Natural killer cell treated with Interleukin-12 subunit alpha and Interleukin-12 subunit beta and Interleukin-15 and Interleukin-18, amount 100 ng/mL, for 72 hours (primary cell): ENCODE data around the gene TMEM269. TPM values are rescaled to one million over a fixed set of nuclear protein-coding genes. Genes with fewer than 3 reads are reported as not detected.

Source experiments
- ATAC-seq, 2 donors: fragments of 150-1000 bp; cut with Tn5 transposase in 1 of 2; sonication (Bioruptor Pico), chemical (Tn5 transposase) in 1 of 2; 2 replicates each; pipeline ENCODE4 v1.10.0; 2021
- DNase-seq: peaks from one replicate; pipeline ENCODE4 v3.0.0; 2022; ENCODE audit warnings: low spot score
- H3K27ac Mint-ChIP-seq, 2 donors: 1 replicate in 1 of 2; 2 replicates in 1 of 2; pipeline ENCODE4 v1.8.0; 2022; ENCODE audit warnings: mixed read lengths in 2 of 2, mild to moderate bottlenecking in 1 of 2, moderate library complexity in 1 of 2
- H3K27me3 Mint-ChIP-seq, 2 donors: 1 replicate in 1 of 2; 2 replicates in 1 of 2; pipeline ENCODE4 v1.8.0; 2022; ENCODE audit warnings: mixed read lengths in 2 of 2
- H3K36me3 Mint-ChIP-seq: one replicate; pipeline ENCODE4 v1.8.0; 2022; ENCODE audit warnings: mixed read lengths
- H3K4me1 Mint-ChIP-seq, 2 donors: 1 replicate in 1 of 2; 2 replicates in 1 of 2; pipeline ENCODE4 v1.8.0; 2022; ENCODE audit warnings: low read depth in 2 of 2, mixed read lengths in 2 of 2, mild to moderate bottlenecking in 1 of 2
- H3K4me3 Mint-ChIP-seq: one replicate; pipeline ENCODE4 v1.8.0; 2022; ENCODE audit warnings: mixed read lengths
- H3K9me3 Mint-ChIP-seq: 2 replicates; pipeline ENCODE4 v1.8.0; 2022; ENCODE audit warnings: mixed read lengths
- total RNA-seq, 2 donors: library from RNA; stranded (reverse); gene quantifications; one replicate each; pipeline ENCODE4 v1.2.3, GENCODE V29; 2022

The TMEM269 gene
- total RNA-seq, 2 donors from 2014 or later, result 0.55 to 1.9 TPM

GRCh38 chr1:42756956-42757891, 27.6 kb upstream of the TMEM269 start:
- Mint-ChIP-seq H3K27me3 (no peaks in the 10 kb centered on the region), H3K9me3 (no peaks in the 10 kb centered on the region), H3K36me3 (peaks cover 26% of the 10 kb centered on the region), H3K27ac (peak overlapping the region in 1 of 2 donors; percentile 79), H3K4me1 (peaks cover 4 to 6% of the 10 kb centered on the region in 2 donors), H3K4me3 (no peak overlapping the region)
- DNase-seq, result no peak
- peak; percentile 54 to 68 for ATAC-seq

DNA sequence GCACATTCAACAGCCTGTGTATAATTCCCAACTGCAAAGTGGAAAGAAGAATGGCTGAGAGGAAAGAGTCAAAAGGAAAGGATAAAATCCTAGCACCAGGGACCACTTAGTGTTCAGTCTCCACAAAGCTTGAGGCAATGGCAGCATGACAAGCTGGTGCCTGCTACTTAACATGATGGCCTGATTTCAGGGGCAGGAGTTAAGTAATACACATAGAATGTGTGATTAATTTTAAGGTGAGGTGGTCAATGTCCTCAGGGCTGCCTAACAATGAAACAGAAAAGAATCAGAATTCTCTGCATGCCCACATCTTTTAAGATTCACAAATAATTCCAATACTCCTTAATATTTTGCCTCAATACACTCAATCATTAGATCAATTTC, 26.9 kb upstream of the TMEM269 start:
- ATAC-seq (no peak), DNase-seq (no peak)
- peaks cover 21% of the 10 kb centered on the region for H3K36me3 Mint-ChIP-seq
- peaks cover 4 to 6% of the 10 kb centered on the region in 2 donors for H3K4me1 Mint-ChIP-seq
- H3K27ac Mint-ChIP-seq, result no peak overlapping the region
- no peak overlapping the region for H3K4me3 Mint-ChIP-seq
- no peaks in the 10 kb centered on the region for H3K27me3 Mint-ChIP-seq
- H3K9me3 Mint-ChIP-seq, result no peaks in the 10 kb centered on the region

DNA sequence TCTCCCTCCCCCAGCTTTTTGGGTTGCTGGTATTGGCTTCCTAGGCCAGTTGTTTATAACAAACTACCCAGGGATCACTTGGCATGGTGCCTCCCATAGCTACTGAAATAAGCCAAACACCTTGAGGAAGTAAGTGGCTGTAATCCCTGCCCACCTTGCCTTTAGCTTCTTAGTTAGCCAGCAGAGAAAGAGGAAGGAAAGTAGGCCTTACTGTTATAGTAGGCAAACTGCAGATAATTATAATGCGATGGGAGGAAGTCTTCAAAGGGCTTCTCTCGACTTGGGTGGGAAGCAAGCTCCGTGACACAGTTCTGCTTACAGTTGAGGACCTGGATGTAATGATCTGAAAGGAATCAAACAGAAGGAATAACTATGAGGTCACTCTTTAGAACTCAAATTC, 26.1 kb upstream of the TMEM269 start:
- DNase-seq (no peak), ATAC-seq (no peak)
- H3K4me3 Mint-ChIP-seq, result no peak overlapping the region
- H3K9me3 Mint-ChIP-seq, result no peaks in the 10 kb centered on the region
- H3K27ac Mint-ChIP-seq, result no peak overlapping the region
- H3K4me1 Mint-ChIP-seq, result peaks cover 4 to 6% of the 10 kb centered on the region in 2 donors
- peaks cover 21% of the 10 kb centered on the region for H3K36me3 Mint-ChIP-seq
- H3K27me3 Mint-ChIP-seq, result no peaks in the 10 kb centered on the region

DNA sequence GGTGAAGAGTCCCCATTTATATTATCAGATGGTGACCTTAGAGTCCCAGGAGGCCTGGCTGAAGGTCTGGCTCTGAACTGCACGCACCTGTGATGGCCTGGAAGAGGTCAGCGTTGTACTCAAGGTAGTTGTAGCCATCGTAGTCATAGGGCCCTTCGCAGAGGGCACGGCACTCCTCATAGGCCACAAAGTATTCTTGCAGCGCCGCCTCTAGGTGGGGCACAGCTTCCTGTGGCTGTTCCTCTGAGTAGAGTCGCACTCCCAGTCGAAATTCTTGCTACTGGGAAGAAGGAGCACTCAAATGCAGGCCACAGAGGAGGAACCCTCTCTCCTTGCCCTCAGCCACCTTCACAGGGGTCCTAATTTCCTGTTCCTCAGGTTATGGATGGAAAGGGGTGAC, 25.7 kb upstream of the TMEM269 start:
- Mint-ChIP-seq H3K9me3 (no peaks in the 10 kb centered on the region), H3K27me3 (no peaks in the 10 kb centered on the region), H3K36me3 (peaks cover 16% of the 10 kb centered on the region), H3K4me3 (no peak overlapping the region), H3K4me1 (peaks cover 4 to 6% of the 10 kb centered on the region in 2 donors), H3K27ac (no peak overlapping the region)
- ATAC-seq, result no peak
- DNase-seq, result no peak

DNA sequence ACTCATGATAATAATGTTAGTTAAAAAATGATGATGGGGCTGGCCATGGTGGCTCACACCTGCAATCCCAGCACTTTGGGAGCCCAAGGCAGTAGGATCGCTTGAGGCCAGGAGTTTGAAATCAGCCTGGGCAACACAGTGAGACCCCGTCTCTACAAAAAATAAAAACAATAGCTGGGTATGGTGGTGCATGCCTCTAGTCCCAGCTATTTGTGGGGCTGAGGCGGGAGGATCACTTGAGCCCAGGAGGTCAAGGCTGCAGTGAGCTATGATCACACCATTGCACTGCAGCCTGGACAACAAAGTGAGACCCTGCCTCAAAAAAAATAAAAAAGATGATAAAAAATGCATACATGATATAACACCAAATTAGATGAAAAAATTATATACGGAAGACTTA, 23.2 kb upstream of the TMEM269 start:
- H3K9me3 Mint-ChIP-seq, result no peaks in the 10 kb centered on the region
- no peak for ATAC-seq
- peaks cover 5% of the 10 kb centered on the region for H3K36me3 Mint-ChIP-seq
- no peak overlapping the region for H3K27ac Mint-ChIP-seq
- peaks cover 4 to 6% of the 10 kb centered on the region in 2 donors for H3K4me1 Mint-ChIP-seq
- H3K27me3 Mint-ChIP-seq, result no peaks in the 10 kb centered on the region
- DNase-seq, result no peak
- H3K4me3 Mint-ChIP-seq, result no peak overlapping the region

DNA sequence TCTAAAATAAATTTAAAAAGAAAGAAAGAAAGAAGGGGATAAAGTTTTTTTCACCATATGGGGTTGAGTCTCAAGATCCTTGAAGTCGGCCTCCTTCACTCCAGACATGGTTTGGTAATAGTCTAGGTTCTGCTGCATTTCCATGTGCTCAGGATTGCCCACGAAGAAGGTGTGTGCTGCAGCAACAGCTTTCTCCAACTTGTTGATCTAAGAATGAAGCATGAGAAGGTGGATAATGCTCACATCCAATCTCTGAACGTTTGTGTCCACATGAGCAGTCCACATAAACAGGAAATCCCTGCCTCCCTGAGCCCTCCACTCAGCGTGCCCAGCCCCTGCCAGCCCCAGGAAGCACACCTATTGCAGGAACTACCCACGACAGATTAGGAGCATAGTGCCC, 22.5 kb upstream of the TMEM269 start:
- Mint-ChIP-seq H3K9me3 (no peaks in the 10 kb centered on the region), H3K4me3 (no peak overlapping the region), H3K27me3 (no peaks in the 10 kb centered on the region), H3K27ac (no peak overlapping the region), H3K36me3 (peaks cover under 1% of the 10 kb centered on the region), H3K4me1 (no peaks in the 10 kb centered on the region)
- ATAC-seq (no peak), DNase-seq (no peak)

GRCh38 chr1:42765269-42765668, 19.5 kb upstream of the TMEM269 start:
- Mint-ChIP-seq H3K4me3 (no peak overlapping the region), H3K27ac (no peak overlapping the region), H3K9me3 (no peaks in the 10 kb centered on the region), H3K27me3 (no peaks in the 10 kb centered on the region), H3K36me3 (no peaks in the 10 kb centered on the region), H3K4me1 (peaks cover 11 to 12% of the 10 kb centered on the region in 2 donors)
- ATAC-seq (no peak), DNase-seq (no peak)

- Mint-ChIP-seq H3K4me3 (no peak overlapping the region), H3K27ac (no peak overlapping the region), H3K36me3 (peaks cover 6% of the 10 kb centered on the region), H3K27me3 (no peaks in the 10 kb centered on the region), H3K9me3 (no peaks in the 10 kb centered on the region), H3K4me1 (peaks cover 15 to 20% of the 10 kb centered on the region in 2 donors)
- DNase-seq (no peak), ATAC-seq (peak in 1 of 2 donors; percentile 28)
These were observed 18.7 kb upstream of the TMEM269 start for GRCh38 chr1:42765832-42766740.

DNA sequence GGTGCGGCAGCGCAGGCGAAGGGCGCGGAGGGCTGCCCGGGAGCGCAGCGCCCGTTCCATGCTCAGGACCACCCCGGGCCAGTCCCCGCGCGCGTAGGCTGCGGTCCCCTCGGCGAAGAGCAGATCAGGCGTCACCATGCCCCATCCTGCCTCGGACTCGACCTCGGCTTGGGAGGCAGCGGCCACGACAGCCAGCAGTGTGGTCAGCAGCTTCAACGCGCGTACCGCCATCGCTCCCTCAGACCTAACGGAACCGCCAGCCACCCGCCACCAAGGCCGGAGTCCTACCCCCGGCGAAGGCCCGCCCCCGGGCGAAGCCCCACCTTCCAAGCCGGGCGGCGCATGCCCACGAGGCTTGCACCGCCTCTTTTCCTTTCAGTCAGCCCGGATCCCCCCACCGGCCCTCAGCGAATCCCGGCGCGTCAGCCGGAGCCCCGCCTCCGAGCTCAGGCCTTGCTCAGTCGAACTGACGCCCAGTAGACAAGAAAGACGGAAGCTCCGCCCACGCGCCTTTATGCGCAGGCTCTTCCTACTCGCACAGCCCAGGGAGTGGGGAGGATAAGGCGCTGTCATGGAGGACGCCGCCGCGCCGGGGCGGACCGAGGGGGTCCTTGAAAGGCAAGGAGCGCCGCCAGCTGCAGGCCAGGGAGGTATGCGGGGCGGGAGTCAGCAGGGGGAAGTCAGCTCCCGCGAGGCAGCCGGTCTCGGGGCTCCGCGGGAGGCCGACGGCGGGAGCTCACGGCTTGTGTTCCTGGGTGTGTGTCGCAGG, 17.9 kb upstream of the TMEM269 start, which contains the start of the genes C1orf50 and P3H1:
TSS of gene C1orf50 (plus strand) at position 509 of the 769 bp plus-strand sequence. CDS start at position 572, 63 bp downstream.
TSS of gene P3H1 (minus strand) at position 288 of the 769 bp plus-strand sequence. CDS start at position 231, 57 bp downstream.
- Mint-ChIP-seq H3K9me3 (no peaks in the 10 kb centered on the region), H3K27ac (peak within 1 kb of the TSS in 1 of 2 donors; percentile 87), H3K4me3 (no peak within 1 kb of the TSS), H3K4me1 (peaks cover 16 to 21% of the 10 kb centered on the region in 2 donors), H3K27me3 (no peaks in the 10 kb centered on the region), H3K36me3 (peaks cover 6% of the 10 kb centered on the region)
- DNase-seq (peak; percentile 100), ATAC-seq (peak; percentile 97 to 98)

GRCh38 chr1:42767510-42768000, 17.2 kb upstream of the TMEM269 start:
- Mint-ChIP-seq H3K27me3 (no peaks in the 10 kb centered on the region), H3K36me3 (peaks cover 6% of the 10 kb centered on the region), H3K27ac (peak overlapping the region in 1 of 2 donors; percentile 87), H3K4me1 (peaks cover 19 to 26% of the 10 kb centered on the region in 2 donors), H3K9me3 (no peaks in the 10 kb centered on the region), H3K4me3 (no peak overlapping the region)
- DNase-seq, result no peak
- ATAC-seq, result peak in 1 of 2 donors; percentile 2

GRCh38 chr1:42768172-42768571, 16.6 kb upstream of the TMEM269 start:
- Mint-ChIP-seq H3K27ac (peak overlapping the region in 1 of 2 donors; percentile 87), H3K27me3 (no peaks in the 10 kb centered on the region), H3K4me3 (no peak overlapping the region), H3K4me1 (peaks cover 23 to 30% of the 10 kb centered on the region in 2 donors), H3K9me3 (no peaks in the 10 kb centered on the region), H3K36me3 (peaks cover 6% of the 10 kb centered on the region)
- ATAC-seq (no peak), DNase-seq (no peak)

DNA sequence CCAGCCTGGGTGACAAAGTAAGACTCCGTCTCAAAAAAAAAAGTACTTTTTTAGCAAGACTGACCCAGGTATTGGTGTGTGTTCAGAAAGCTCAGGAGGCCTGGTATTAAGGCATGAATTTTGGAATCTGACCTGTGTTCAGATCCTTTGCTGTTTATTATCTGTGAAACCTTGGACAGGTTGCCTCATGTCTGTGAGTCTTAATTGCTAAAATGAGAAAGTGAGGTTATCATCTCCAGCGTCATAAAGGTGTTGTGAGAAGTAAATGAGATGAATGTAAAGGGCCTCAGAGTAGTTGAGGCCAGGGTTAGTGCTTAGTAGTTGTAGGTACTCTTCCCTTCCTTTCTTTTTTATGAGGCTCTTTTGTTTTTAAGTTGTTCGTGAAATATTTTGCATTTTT, 15.0 kb upstream of the TMEM269 start:
- H3K36me3 Mint-ChIP-seq, result peaks cover 6% of the 10 kb centered on the region
- H3K4me3 Mint-ChIP-seq, result no peak overlapping the region
- peaks cover 23 to 32% of the 10 kb centered on the region in 2 donors for H3K4me1 Mint-ChIP-seq
- H3K27me3 Mint-ChIP-seq, result no peaks in the 10 kb centered on the region
- no peak for ATAC-seq
- DNase-seq, result no peak
- no peak overlapping the region for H3K27ac Mint-ChIP-seq
- H3K9me3 Mint-ChIP-seq, result no peaks in the 10 kb centered on the region

DNA sequence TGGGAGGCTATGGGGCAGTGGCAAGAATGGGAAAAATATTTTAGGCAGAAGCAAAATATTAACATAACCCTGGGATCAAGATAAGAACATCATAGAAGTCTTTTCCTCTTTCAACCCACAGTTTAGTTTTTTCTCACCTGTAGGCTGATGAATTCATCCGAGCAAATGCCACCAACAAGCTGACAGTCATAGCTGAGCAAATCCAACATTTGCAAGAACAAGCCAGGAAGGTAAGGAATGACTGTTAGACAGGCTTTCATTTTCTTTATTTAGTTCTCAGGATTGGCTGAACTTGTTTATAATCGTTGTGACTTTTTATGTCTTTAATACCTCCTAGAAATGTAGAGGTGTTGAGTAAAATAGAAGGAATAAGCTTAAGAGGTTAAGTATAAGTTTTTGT, 11.4 kb upstream of the TMEM269 start:
- H3K9me3 Mint-ChIP-seq, result no peaks in the 10 kb centered on the region
- H3K27me3 Mint-ChIP-seq, result no peaks in the 10 kb centered on the region
- H3K27ac Mint-ChIP-seq, result peak overlapping the region in 1 of 2 donors; percentile 7
- no peak for ATAC-seq
- no peak for DNase-seq
- peaks cover 20 to 26% of the 10 kb centered on the region in 2 donors for H3K4me1 Mint-ChIP-seq
- no peak overlapping the region for H3K4me3 Mint-ChIP-seq
- H3K36me3 Mint-ChIP-seq, result peaks cover 18% of the 10 kb centered on the region
